Lung microvascular endothelial cell (primary cell): Measurements from ENCODE around the gene RAD52. TPM values are rescaled to one million over a fixed set of nuclear protein-coding genes. Genes with fewer than 3 reads are reported as not detected.

Experiments used
- DNase-seq, 2 donors: peaks; one replicate each; pipeline versions ENCODE4 v3.0.0 to v3.0.0-alpha.2; 2010; ENCODE audit warnings: low read depth in 2 of 2
- total RNA-seq: library from RNA; depleted of rRNA; stranded (reverse); fragments of >200 nt; gene quantifications from 2 replicates; pipeline ENCODE4 v1.2.1, GENCODE V29; 2014

Gene RAD52
- total RNA-seq, 1 donor from 2014 or later: 7.3 TPM

- no peak for DNase-seq
Observed at GRCh38 chr12:870378-870777, 79.1 kb downstream of the RAD52 start.

GRCh38 chr12:868722-869121 lies 80.8 kb downstream of the RAD52 start:
- DNase-seq: no peak

- no peak for DNase-seq
Observed at GRCh38 chr12:867905-868304, 81.6 kb downstream of the RAD52 start.

- no peak for DNase-seq
Observed at GRCh38 chr12:865614-866013, 83.9 kb downstream of the RAD52 start.

GRCh38 chr12:863285-863684 lies 86.2 kb downstream of the RAD52 start:
- no peak for DNase-seq

GRCh38 chr12:862303-862911 lies 87.1 kb downstream of the RAD52 start:
- DNase-seq: no peak

Other genes starting within 250 kb of the RAD52 start
- 74.5 and 112 TPM in 2 replicates for gene WNK1, start 197.1 kb downstream of the RAD52 start, total RNA-seq
- gene ERC1, start 41.5 kb upstream of the RAD52 start, total RNA-seq: 17.2 and 32.5 TPM in 2 replicates